GM19099 (cell line): Measurements from ENCODE around the gene BTNL8.

Experiments used
- POLR2A ChIP-seq: IDR thresholded peaks from 3 replicates; pipeline ENCODE4 v1.6.1; 2011; ENCODE audit warnings: low read depth; ENCODE audit not compliant: insufficient read length; ENCODE audit errors: extremely low read depth

The BTNL8 gene, protein sequence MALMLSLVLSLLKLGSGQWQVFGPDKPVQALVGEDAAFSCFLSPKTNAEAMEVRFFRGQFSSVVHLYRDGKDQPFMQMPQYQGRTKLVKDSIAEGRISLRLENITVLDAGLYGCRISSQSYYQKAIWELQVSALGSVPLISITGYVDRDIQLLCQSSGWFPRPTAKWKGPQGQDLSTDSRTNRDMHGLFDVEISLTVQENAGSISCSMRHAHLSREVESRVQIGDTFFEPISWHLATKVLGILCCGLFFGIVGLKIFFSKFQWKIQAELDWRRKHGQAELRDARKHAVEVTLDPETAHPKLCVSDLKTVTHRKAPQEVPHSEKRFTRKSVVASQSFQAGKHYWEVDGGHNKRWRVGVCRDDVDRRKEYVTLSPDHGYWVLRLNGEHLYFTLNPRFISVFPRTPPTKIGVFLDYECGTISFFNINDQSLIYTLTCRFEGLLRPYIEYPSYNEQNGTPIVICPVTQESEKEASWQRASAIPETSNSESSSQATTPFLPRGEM

GRCh38 chr5:180898621-180899246 lies at the start of gene BTNL8:
Gene BTNL8, plus strand, starts transcription at chr5:180899159. Its CDS starts 152 bp downstream, at chr5:180899311.
- no peak for TF ChIP-seq POLR2A

DNA sequence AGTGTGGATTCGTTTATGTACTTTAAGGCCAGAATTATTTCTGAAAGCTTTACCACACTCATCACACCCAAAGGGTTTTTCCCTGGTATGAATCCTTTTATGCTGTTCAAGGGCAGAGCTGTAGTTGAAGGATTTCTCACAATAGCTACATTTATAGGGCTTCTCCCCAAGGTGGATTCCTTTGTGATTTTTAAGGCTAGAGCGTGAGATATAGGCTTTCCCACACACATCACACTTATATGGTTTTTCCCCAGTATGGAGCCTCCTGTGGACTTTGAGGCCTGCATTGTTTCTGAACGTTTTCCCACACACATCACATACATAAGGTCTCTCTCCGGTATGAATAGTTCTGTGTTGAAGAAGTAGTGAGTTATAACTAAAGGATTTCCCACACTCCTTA lies 49.1 kb upstream of the BTNL8 start:
- no peak for TF ChIP-seq POLR2A

- no peak for TF ChIP-seq POLR2A
These were observed 48.4 kb upstream of the BTNL8 start for GRCh38 chr5:180850434-180851078.

DNA sequence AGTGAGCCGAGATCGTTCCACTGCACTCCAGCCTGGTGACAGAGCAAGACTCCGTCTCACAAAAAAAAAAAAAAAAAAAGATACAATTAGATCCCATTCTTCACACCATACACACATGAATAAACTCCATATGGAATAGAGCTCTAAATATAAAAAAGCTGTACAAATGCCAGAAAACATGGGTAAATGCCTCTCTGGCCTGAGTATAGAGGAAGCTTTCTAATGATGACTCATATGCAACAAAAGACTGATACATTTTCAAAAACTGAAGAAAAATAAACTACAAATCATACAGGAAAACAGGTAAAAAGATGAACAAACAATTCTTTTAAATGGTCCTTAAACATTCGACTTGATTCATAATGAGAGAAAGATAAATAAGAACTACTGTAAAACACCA lies 46.5 kb upstream of the BTNL8 start:
- no peak for TF ChIP-seq POLR2A

- no peak for TF ChIP-seq POLR2A
These were observed 45.7 kb upstream of the BTNL8 start for GRCh38 chr5:180853121-180853847.

DNA sequence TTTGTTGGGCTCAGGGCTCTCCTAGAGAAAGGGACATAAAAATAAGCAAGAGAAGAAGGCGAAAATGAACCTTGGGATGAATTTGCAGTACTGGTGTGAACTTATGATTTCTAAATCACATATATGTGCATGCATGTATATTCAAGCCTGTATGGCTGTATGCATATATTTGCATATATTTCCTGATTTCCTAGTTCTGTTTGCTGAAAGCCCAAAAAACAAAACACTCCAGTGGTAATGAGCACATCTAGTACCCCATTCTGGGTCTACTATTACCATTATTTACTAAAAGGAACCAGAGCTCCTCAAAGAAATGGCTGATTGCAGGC lies 45.1 kb upstream of the BTNL8 start:
- no peak for TF ChIP-seq POLR2A

- TF ChIP-seq POLR2A = no peak
These were observed 40.4 kb upstream of the BTNL8 start for GRCh38 chr5:180858586-180858985.

- peak; percentile 11 for TF ChIP-seq POLR2A
These were observed 38.6 kb upstream of the BTNL8 start for GRCh38 chr5:180860273-180860886.

GRCh38 chr5:180860887-180861822 lies 37.8 kb upstream of the BTNL8 start, which contains the start of gene ZFP62:
Gene ZFP62, minus strand, starts transcription at chr5:180861276. Its CDS starts 57 bp downstream, at chr5:180861219.
- peak; percentile 81 for TF ChIP-seq POLR2A

DNA sequence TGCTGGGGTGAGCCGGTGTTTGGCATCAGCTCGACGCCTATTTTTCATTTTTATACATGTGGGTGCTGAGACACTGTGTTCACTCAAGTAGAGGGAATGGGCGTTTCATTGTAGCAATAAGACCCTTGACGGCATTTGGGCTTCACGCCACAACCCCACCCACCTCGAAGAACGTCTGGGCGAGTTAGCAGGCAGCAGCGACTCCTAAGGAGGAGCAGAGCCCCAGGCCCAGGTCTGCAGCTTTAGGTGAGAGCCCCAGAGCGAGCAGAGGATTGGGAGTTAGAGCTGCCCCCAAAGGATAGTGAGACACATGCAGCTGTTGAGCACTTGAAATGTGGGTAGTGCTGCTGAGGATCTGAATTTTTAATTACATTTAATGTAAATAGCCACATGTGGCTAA lies 36.3 kb upstream of the BTNL8 start:
- TF ChIP-seq POLR2A = no peak

DNA sequence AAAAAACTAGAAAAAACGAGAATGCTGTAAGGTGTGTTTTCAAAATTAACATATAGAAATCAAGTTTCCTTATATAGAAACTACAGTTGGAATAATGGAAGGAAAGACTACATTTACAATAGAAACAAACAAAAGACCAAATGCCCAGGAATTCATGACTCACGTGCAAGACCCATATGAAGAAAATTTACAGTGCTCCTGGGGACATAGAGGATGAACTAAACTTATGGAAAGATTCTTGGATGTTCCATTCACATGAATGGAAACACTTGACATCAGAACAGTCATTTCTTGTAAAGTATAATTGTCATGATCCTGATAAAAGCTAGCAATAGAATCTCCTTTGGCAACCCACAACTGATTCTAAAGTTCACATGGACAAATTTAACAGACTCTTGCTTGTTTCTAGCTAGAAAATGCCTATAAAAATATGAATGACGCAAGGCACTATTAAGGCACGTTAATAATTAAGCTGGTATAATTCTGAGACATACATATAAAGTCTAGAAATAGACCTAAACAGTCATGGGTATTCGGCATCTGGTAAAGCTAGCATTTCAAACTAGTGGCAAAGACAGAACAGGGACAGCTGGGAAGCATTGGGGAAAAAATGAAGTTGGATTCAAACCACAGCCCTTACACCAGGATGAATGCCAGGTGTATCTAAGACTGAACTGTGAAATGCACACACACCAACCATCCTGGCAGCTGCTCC lies 32.8 kb upstream of the BTNL8 start:
- TF ChIP-seq POLR2A = no peak

DNA sequence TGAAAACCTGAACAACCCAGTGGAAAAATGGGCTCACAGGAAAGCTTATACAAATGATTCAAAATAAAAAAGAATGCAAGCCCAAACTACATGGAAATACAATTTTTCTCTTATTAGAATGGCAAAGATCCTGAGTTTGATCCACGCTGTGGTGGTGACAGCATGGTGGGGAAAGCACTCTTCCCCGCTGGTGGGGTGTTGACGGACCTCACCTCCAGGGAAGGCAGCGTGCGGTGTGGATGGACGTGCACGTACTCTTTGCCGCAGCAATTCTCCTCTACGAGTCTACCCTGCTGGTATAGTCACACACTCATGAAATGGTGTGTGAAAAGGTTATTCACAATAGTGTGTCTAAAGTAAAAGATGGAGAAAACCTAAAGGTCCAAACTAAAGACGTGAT lies 32.0 kb upstream of the BTNL8 start:
- TF ChIP-seq POLR2A = no peak

GRCh38 chr5:180868960-180869359 lies 30.0 kb upstream of the BTNL8 start:
- TF ChIP-seq POLR2A = no peak

DNA sequence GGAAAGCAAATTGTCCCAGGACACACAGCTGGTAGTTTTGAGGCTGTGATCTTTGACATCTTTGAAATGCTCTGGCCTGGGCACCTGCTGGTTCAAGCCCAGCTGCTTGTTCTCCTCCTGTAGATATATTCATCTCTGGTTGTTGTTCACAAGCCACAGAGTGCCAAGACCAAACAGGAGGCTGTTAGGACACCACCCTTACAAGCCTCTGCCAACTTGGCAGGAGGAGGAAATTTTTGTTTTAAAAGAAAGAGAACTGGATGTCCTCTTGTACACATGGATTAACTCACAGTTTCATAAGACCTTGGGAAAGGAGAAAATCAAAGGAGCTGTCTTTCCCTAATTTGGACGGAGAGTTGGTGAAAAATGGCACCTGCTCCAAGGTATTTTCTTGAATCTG lies 29.4 kb upstream of the BTNL8 start:
- TF ChIP-seq POLR2A = no peak
